Type B pancreatic cell (in vitro differentiated cells): Measurements from ENCODE around the gene SLC22A31. TPM values are rescaled to one million over a fixed set of nuclear protein-coding genes. Genes with fewer than 3 reads are reported as not detected.

Source experiments
- DNase-seq: peaks from one replicate; pipeline ENCODE4 v3.0.0; 2021; ENCODE audit warnings: mixed read lengths; ENCODE audit not compliant: unreplicated experiment; ENCODE audit errors: extremely low spot score
- H3K27ac Mint-ChIP-seq: 2 replicates; pipeline ENCODE4 v1.8.0; 2021; ENCODE audit warnings: mild to moderate bottlenecking, mixed read lengths
- H3K27me3 Mint-ChIP-seq: 2 replicates; pipeline ENCODE4 v1.8.0; 2021; ENCODE audit warnings: mixed read lengths
- H3K36me3 Mint-ChIP-seq: 2 replicates; pipeline ENCODE4 v1.8.0; 2021; ENCODE audit warnings: mixed read lengths
- H3K4me1 Mint-ChIP-seq: one replicate; pipeline ENCODE4 v1.8.0; 2021; ENCODE audit warnings: mixed read lengths; ENCODE audit not compliant: unreplicated experiment
- H3K4me3 Mint-ChIP-seq: 2 replicates; pipeline ENCODE4 v1.8.0; 2021; ENCODE audit warnings: mild to moderate bottlenecking, mixed read lengths
- H3K9me3 Mint-ChIP-seq: 2 replicates; pipeline ENCODE4 v1.8.0; 2021; ENCODE audit warnings: mixed read lengths
- total RNA-seq: library from RNA; stranded (reverse); gene quantifications from 2 replicates; pipeline ENCODE4 v1.2.1, GENCODE V29; 2021; ENCODE audit warnings: low replicate concordance
- TF ChIP-seq, protein P1 (sequence below): fragments of 200-600 bp; sonication (generic); conservative IDR thresholded peaks from 2 replicates; pipeline ENCODE4 v1.5.0; 2021; ENCODE audit warnings: antibody characterized with exemption, mild to moderate bottlenecking

The SLC22A31 gene
- total RNA-seq, 1 donor from 2014 or later: 2.9 TPM

DNA sequence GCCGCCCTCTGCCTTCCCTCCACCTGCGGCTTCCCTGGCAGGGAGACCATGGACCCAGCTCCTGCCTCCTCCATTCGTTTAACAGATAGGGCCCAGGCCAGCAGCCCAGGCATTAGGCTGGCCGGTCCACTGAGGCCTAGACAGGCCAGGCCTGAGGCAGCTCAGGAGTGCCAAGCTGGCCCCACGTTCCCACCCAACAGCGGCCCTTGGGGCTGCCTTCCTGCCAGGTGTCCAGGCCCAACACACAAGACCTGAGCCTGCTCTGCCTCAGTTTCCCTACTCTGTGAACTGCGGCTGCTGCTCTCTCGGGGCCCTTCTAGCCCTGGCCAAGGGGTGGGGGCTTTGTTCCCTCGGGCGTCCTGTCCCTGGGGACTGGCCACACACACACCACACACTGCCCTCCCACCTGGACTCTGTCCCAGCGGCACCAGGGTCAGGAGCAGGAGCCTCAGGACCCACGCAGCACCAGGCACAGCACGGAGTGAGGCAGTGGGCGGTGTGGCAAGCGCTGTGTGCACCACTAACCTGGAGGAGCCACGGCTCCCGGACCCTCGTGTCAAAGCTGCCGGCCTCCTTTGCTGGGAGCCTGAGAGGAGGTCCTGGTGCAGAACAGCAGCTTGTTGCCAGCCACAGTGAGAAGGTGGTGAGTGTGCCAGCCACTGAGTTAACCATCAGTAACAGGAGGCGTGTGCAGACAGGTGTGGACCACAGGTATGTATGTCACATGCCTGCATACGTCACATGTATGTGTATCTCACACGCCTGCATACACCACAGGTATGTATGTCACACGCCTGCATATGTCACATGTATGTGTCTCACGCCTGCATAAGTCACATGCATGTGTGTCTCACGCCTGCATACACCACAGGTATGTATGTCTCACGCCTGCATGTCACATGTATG is 43.3 kb downstream of the SLC22A31 start:
- TF ChIP-seq, protein P1, sequence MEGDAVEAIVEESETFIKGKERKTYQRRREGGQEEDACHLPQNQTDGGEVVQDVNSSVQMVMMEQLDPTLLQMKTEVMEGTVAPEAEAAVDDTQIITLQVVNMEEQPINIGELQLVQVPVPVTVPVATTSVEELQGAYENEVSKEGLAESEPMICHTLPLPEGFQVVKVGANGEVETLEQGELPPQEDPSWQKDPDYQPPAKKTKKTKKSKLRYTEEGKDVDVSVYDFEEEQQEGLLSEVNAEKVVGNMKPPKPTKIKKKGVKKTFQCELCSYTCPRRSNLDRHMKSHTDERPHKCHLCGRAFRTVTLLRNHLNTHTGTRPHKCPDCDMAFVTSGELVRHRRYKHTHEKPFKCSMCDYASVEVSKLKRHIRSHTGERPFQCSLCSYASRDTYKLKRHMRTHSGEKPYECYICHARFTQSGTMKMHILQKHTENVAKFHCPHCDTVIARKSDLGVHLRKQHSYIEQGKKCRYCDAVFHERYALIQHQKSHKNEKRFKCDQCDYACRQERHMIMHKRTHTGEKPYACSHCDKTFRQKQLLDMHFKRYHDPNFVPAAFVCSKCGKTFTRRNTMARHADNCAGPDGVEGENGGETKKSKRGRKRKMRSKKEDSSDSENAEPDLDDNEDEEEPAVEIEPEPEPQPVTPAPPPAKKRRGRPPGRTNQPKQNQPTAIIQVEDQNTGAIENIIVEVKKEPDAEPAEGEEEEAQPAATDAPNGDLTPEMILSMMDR: no peak
- H3K4me1 Mint-ChIP-seq: peaks cover 9% of the 10 kb centered on the region
- no peak for DNase-seq
- H3K4me3 Mint-ChIP-seq: no peak overlapping the region
- H3K27ac Mint-ChIP-seq: no peak overlapping the region
- peaks cover 3% of the 10 kb centered on the region for H3K27me3 Mint-ChIP-seq
- H3K36me3 Mint-ChIP-seq: no peaks in the 10 kb centered on the region
- H3K9me3 Mint-ChIP-seq: no peaks in the 10 kb centered on the region

DNA sequence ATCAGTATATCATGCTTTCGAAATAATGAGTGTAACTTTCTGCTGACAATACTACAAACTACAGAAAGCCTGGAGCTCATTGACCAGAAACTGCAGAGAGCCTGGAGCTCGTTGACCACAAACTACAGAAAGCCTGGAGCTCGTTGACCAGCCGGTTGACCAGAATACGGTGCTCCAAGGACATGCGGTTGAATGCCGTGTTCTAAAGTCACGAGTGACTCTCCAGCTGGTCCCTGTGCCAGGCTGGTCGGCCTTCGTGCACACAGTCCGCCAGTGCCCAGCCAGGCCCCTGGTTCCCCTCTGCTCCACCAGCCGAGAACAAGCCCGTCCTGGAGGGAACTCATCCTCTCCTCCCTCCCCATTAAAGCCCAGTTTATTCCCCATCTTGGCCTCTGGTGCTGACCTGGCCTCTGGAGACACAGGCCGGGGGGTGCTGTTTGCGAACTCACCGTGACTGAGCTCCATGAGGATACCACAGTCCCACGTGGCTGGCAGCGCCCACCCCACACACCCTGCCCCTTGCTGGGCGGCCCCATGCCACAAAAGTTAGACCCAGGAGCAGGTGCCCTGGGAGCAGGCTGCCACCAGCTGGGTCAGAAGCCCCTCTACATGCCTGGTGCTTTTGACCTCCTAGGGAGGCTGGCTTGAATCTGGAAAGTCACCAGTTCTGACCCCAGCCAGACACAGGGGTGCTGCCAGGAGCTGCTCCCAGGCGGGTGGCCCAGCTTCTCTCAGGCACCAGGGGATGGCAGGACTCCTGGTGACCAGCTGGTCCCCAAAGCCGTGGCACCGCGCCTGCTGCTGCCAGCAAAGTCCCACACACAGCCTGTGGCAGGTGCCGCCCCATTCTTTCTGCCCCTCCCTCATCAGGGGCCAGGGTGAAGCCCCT is 44.2 kb downstream of the SLC22A31 start:
- Mint-ChIP-seq H3K36me3 (no peaks in the 10 kb centered on the region), H3K9me3 (no peaks in the 10 kb centered on the region), H3K4me1 (peaks cover 9% of the 10 kb centered on the region), H3K4me3 (no peak overlapping the region), H3K27ac (no peak overlapping the region), H3K27me3 (no peaks in the 10 kb centered on the region)
- TF ChIP-seq, protein P1: no peak
- no peak for DNase-seq

DNA sequence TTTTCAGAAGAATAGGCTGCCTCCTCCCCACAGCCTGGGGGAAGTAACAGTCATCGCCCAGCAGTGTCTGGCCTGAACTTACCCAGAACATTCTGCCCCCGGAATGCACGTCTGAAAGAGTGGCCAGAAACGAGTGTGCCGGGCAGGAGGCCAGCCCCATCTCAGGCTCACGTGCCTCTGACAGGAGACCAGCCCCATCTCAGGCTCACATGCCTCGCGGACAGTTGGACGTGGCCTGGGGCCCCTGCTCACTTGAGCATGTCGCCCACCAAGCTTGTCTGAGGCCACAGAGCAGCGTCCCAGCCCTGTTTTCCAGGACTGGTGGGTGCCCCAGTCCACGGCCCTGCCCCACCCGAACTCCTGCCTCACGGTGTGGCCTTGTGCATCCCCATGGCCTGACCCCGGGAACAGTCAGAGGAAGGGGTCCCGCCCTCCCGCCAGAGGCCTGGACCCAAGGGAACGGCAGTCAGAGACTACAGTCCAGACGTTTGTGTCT is 45.1 kb downstream of the SLC22A31 start:
- no peak for DNase-seq
- Mint-ChIP-seq H3K4me1 (peaks cover 9% of the 10 kb centered on the region), H3K36me3 (no peaks in the 10 kb centered on the region), H3K27ac (no peak overlapping the region), H3K27me3 (no peaks in the 10 kb centered on the region), H3K9me3 (no peaks in the 10 kb centered on the region), H3K4me3 (no peak overlapping the region)
- TF ChIP-seq, protein P1: no peak

DNA sequence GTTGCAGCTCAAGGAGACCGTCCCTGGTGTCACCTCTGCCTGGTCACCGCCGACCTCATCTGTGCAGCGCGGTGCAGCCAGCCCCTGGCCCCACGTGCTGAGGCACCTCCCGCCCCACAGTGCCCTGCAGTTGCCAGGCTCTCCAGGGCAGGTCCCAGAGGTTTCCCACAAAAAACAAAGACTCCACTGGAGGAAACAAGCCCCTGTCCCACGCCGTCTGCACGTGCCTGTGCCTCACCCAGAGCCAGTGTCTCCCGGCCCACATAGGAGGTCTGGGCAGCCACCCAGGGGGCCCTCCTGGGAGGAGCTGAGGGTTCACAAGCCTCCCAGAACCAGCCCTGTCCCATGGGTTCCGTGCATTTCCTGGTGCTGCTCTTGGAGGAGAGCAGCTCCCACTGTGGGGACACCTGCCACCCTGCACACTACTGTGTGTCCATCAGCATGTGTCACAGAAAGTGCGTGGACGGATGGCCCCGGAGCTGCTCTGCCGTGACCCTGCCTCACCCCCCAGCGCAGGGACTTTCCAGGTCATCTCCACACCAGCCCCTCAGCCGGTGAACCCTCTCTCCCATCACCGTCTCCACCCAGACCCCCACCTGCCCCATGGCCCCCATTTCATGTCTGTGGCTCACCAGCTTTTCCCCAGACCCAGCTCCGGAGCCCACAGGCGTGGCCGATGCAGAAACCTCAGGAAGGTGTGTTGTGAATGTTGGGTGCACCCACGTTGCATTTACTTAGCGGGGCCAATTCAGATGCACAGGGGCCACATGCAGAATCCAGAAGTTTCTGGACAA is 45.8 kb downstream of the SLC22A31 start:
- no peak for DNase-seq
- Mint-ChIP-seq H3K36me3 (peaks cover under 1% of the 10 kb centered on the region), H3K4me1 (peaks cover 9% of the 10 kb centered on the region), H3K27ac (no peak overlapping the region), H3K4me3 (no peak overlapping the region), H3K9me3 (peaks cover under 1% of the 10 kb centered on the region), H3K27me3 (no peaks in the 10 kb centered on the region)
- TF ChIP-seq, protein P1: no peak

DNA sequence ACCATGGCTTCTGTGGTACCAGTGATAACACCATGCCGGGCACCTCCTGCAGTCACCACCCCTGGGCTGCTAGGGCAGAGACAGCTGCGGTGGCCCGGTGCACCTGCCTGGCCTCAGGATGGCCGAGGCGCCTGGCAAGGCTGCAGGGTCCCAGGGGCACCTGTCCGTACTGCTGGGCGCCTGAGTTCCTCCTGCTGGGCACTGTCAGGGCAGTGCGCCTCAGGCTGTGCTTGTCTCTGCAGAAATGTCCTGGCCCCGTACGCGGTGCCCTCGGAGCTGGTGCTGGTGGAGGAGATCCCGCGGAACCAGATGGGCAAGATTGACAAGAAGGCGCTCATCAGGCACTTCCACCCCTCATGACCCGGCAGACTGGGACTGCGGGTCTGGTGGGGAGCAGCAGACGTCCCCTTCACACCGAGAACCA is 46.5 kb downstream of the SLC22A31 start:
- Mint-ChIP-seq H3K4me3 (no peak overlapping the region), H3K4me1 (peaks cover 9% of the 10 kb centered on the region), H3K36me3 (peaks cover 8% of the 10 kb centered on the region), H3K27ac (no peak overlapping the region), H3K27me3 (no peaks in the 10 kb centered on the region), H3K9me3 (peaks cover 8% of the 10 kb centered on the region)
- TF ChIP-seq, protein P1: no peak
- DNase-seq: no peak
